Type B pancreatic cell (in vitro differentiated cells): ENCODE data around the gene ICOSLG. TPM values are rescaled to one million over a fixed set of nuclear protein-coding genes. Genes with fewer than 3 reads are reported as not detected.

Experiments
- DNase-seq: peaks from one replicate; pipeline ENCODE4 v3.0.0; 2021; ENCODE audit warnings: mixed read lengths; ENCODE audit not compliant: unreplicated experiment; ENCODE audit errors: extremely low spot score
- H3K27ac Mint-ChIP-seq: 2 replicates; pipeline ENCODE4 v1.8.0; 2021; ENCODE audit warnings: mild to moderate bottlenecking, mixed read lengths
- H3K27me3 Mint-ChIP-seq: 2 replicates; pipeline ENCODE4 v1.8.0; 2021; ENCODE audit warnings: mixed read lengths
- H3K36me3 Mint-ChIP-seq: 2 replicates; pipeline ENCODE4 v1.8.0; 2021; ENCODE audit warnings: mixed read lengths
- H3K4me1 Mint-ChIP-seq: one replicate; pipeline ENCODE4 v1.8.0; 2021; ENCODE audit warnings: mixed read lengths; ENCODE audit not compliant: unreplicated experiment
- H3K4me3 Mint-ChIP-seq: 2 replicates; pipeline ENCODE4 v1.8.0; 2021; ENCODE audit warnings: mild to moderate bottlenecking, mixed read lengths
- H3K9me3 Mint-ChIP-seq: 2 replicates; pipeline ENCODE4 v1.8.0; 2021; ENCODE audit warnings: mixed read lengths
- CTCF ChIP-seq: fragments of 200-600 bp; sonication (generic); conservative IDR thresholded peaks from 2 replicates; pipeline ENCODE4 v1.5.0; 2021; ENCODE audit warnings: antibody characterized with exemption, mild to moderate bottlenecking
- total RNA-seq: library from RNA; stranded (reverse); gene quantifications from 2 replicates; pipeline ENCODE4 v1.2.1, GENCODE V29; 2021; ENCODE audit warnings: low replicate concordance

The ICOSLG gene
- total RNA-seq, 1 donor from 2014 or later = 5.4 TPM

DNA sequence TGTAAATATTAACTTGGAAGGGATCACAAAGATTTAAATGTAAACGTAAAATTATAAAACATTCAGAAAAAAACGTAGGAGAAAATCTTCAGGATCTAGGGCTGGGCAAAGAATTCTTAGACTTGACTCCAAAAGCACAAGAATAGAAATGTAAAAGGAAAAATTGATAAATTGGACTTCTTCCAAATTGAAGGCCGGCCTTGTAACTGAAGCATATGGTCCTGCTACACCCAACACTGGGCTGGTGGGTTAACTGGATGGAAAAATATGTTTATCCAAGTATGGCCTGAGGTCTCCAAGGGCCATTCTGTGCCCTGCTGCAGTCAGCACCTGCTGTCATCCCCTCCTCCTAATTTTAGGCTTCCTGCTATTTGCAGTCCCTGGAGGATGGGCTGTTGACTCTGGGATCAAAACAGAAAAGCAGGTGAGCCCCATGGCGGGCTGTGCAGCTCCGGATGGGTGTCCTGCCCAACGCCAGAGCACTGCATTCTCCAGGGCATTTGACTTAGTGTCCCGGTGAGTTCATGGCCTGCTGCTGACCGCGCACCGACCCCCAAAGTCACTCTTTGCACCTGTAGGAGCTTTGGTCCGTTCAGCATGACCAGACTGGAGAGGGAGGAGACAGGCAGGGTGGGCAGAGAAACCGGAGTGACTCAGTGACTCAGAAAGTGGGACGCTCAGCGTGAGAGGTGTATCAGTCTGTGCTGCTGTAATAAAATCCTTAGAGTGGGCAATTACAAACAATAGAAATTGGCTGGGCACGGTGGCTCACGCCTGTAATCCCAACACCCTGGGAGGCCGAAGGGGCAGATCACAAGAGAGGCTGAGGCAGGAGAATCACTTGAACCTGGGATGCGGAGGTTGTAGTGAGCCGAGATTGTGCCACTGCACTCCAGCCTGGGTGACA is 38.9 kb upstream of the ICOSLG start:
- Mint-ChIP-seq H3K4me1 (peaks cover 14% of the 10 kb centered on the region), H3K27me3 (peaks cover 9% of the 10 kb centered on the region), H3K4me3 (no peak overlapping the region), H3K9me3 (no peaks in the 10 kb centered on the region), H3K27ac (no peak overlapping the region), H3K36me3 (no peaks in the 10 kb centered on the region)
- TF ChIP-seq CTCF = no peak
- no peak for DNase-seq

DNA sequence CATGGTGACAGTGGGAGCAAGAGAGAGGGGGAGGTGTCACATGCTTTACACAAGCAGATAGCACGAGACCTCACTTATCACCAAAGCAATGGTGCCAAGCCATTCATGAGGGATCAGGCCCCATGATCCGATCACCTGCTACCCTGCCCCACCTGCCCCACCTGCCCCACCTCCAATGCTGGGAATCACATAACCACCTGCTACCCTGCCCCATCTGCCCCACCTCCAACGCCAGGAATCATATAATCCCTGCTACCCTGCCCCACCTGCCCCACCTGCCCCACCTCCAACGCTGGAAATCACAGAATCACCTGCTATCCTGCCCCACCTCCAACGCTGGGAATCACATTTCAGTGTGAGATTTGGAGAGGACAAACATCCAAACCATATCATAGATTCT is 34.3 kb upstream of the ICOSLG start:
- H3K27me3 Mint-ChIP-seq = no peaks in the 10 kb centered on the region
- no peak overlapping the region for H3K4me3 Mint-ChIP-seq
- no peak for DNase-seq
- H3K9me3 Mint-ChIP-seq = no peaks in the 10 kb centered on the region
- no peaks in the 10 kb centered on the region for H3K4me1 Mint-ChIP-seq
- no peak overlapping the region for H3K27ac Mint-ChIP-seq
- H3K36me3 Mint-ChIP-seq = no peaks in the 10 kb centered on the region
- TF ChIP-seq CTCF = no peak

GRCh38 chr21:44273046-44273445 is 32.3 kb upstream of the ICOSLG start:
- no peak for TF ChIP-seq CTCF
- no peaks in the 10 kb centered on the region for H3K27me3 Mint-ChIP-seq
- H3K36me3 Mint-ChIP-seq = no peaks in the 10 kb centered on the region
- H3K4me3 Mint-ChIP-seq = no peak overlapping the region
- no peaks in the 10 kb centered on the region for H3K4me1 Mint-ChIP-seq
- no peak overlapping the region for H3K27ac Mint-ChIP-seq
- no peaks in the 10 kb centered on the region for H3K9me3 Mint-ChIP-seq
- DNase-seq = no peak

DNA sequence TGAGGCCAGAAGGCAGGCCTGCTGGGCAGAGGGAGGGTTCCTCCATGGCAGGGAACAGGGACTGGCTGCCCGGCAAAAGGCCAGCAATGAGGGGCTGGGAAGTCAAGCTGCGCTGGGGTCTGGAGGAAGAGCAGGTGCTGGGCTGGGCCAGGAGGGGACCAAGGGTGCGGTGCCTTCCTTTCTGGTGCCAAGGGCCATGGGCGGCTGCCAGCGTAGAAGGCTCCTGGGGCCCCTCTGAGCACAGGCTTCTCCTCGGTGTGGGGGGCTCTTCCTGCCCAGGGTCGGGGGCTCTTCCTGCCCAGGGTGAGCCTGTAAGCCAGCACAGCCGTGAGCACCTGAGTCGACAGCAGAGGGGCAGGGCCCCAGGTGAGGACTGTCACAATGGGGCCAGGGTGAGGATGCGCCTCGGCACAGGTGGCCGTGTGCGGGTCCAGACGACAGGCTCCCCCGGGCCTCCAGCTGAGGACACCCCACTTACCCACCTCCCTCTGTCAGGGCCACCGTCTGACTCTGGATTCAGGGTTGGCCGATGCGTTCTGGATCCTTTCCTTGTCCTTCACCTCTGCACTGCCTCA is 31.6 kb upstream of the ICOSLG start:
- Mint-ChIP-seq H3K27ac (no peak overlapping the region), H3K4me3 (no peak overlapping the region), H3K9me3 (no peaks in the 10 kb centered on the region), H3K27me3 (no peaks in the 10 kb centered on the region), H3K4me1 (no peaks in the 10 kb centered on the region), H3K36me3 (no peaks in the 10 kb centered on the region)
- no peak for TF ChIP-seq CTCF
- DNase-seq = no peak

- Mint-ChIP-seq H3K9me3 (no peaks in the 10 kb centered on the region), H3K4me3 (no peak overlapping the region), H3K27ac (no peak overlapping the region), H3K27me3 (no peaks in the 10 kb centered on the region), H3K4me1 (no peaks in the 10 kb centered on the region), H3K36me3 (no peaks in the 10 kb centered on the region)
- TF ChIP-seq CTCF = no peak
- no peak for DNase-seq
Observed at GRCh38 chr21:44271558-44272283, 31.0 kb upstream of the ICOSLG start.
